Ovary (tissue), 3 donors: ENCODE measurements around the gene HS6ST3.

Source experiments
- CTCF ChIP-seq, 3 donors: fragments of 450-650 bp in 2 of 3; fragments of 200-600 bp in 1 of 3; IDR thresholded peaks; one replicate each; pipeline versions ENCODE4 v1.5.1 to v1.8.0; 2016 to 2022; ENCODE audit warnings: antibody characterized with exemption in 3 of 3, mild to moderate bottlenecking in 1 of 3
- EP300 ChIP-seq: sonication (generic); formaldehyde crosslinking; IDR thresholded peaks from one replicate; pipeline ENCODE4 v1.6.1; 2017; ENCODE audit warnings: antibody characterized with exemption
- POLR2A ChIP-seq: fragments of 450-650 bp; IDR thresholded peaks from one replicate; pipeline ENCODE4 v1.6.1; 2017; ENCODE audit warnings: antibody characterized with exemption, mild to moderate bottlenecking, moderate library complexity
- donor health status: DM: no; HTN: no; CAD: no.

GRCh38 chr13:96397807-96398206, 307.9 kb downstream of the HS6ST3 start:
- TF ChIP-seq CTCF (IDR thresholded peaks at IDR 0.05): no peak
- TF ChIP-seq POLR2A: no peak
- no peak for TF ChIP-seq EP300
